ENCODE results near the gene ARHGAP22. TPM values are rescaled to one million over a fixed set of nuclear protein-coding genes. Genes with fewer than 3 reads are reported as not detected.
A peak's percentile ranks its signal among the peaks of the same experiment; 100 is the strongest.
"Not testable (repeated sequence)": the region's sequence is repeated elsewhere in the genome, so short reads cannot be mapped to it uniquely, and the experiment has no call there.

ARHGAP22 gene
- total RNA-seq, 2 donors from 2014 or later = not detected

GRCh38 chr10:48446785-48447184 is 158.1 kb downstream of the ARHGAP22 start:
- Mint-ChIP-seq H3K27ac (no peak overlapping the region), H3K9me3 (no peaks in the 10 kb centered on the region), H3K36me3 (no peaks in the 10 kb centered on the region)
- DNase-seq (ENCODE audit: low spot score in 2 of 2) = no peak
- ATAC-seq = no peak

GRCh38 chr10:48445932-48446331 is 158.9 kb downstream of the ARHGAP22 start:
- Mint-ChIP-seq H3K36me3 (no peaks in the 10 kb centered on the region), H3K9me3 (no peaks in the 10 kb centered on the region), H3K27ac (no peak overlapping the region)
- ATAC-seq (no peak), DNase-seq (ENCODE audit: low spot score in 2 of 2) (peak in 1 of 2 donors; percentile 43)

- Mint-ChIP-seq H3K27ac (no peak overlapping the region), H3K9me3 (no peaks in the 10 kb centered on the region), H3K36me3 (no peaks in the 10 kb centered on the region)
- DNase-seq (ENCODE audit: low spot score in 2 of 2) (peak in 1 of 2 donors; percentile 38), ATAC-seq (no peak)
These were observed 159.7 kb downstream of the ARHGAP22 start for GRCh38 chr10:48444861-48445841.

GRCh38 chr10:48444266-48444665 is 160.6 kb downstream of the ARHGAP22 start:
- ATAC-seq = no peak
- no peak overlapping the region for H3K27ac Mint-ChIP-seq
- H3K36me3 Mint-ChIP-seq = no peaks in the 10 kb centered on the region
- DNase-seq (ENCODE audit: low spot score in 2 of 2) = no peak
- no peaks in the 10 kb centered on the region for H3K9me3 Mint-ChIP-seq

GRCh38 chr10:48442809-48443177 is 162.1 kb downstream of the ARHGAP22 start:
- DNase-seq (ENCODE audit: low spot score in 2 of 2) (no peak), ATAC-seq (no peak)
- Mint-ChIP-seq H3K9me3 (no peaks in the 10 kb centered on the region), H3K27ac (no peak overlapping the region), H3K36me3 (no peaks in the 10 kb centered on the region)

- Mint-ChIP-seq H3K9me3 (no peaks in the 10 kb centered on the region), H3K27ac (no peak overlapping the region), H3K36me3 (no peaks in the 10 kb centered on the region)
- no peak for ATAC-seq
- DNase-seq (ENCODE audit: low spot score in 2 of 2) = no peak
These were observed 162.6 kb downstream of the ARHGAP22 start for GRCh38 chr10:48442090-48442808.

GRCh38 chr10:48440771-48441170 is 164.1 kb downstream of the ARHGAP22 start:
- Mint-ChIP-seq H3K36me3 (no peaks in the 10 kb centered on the region), H3K9me3 (no peaks in the 10 kb centered on the region), H3K27ac (no peak overlapping the region)
- ATAC-seq (no peak), DNase-seq (ENCODE audit: low spot score in 2 of 2) (no peak)

GRCh38 chr10:48439581-48440041 is 165.3 kb downstream of the ARHGAP22 start:
- DNase-seq (ENCODE audit: low spot score in 2 of 2) = no peak

GRCh38 chr10:48439031-48439430 is 165.8 kb downstream of the ARHGAP22 start:
- no peak for ATAC-seq
- Mint-ChIP-seq H3K27ac (no peak overlapping the region), H3K36me3 (no peaks in the 10 kb centered on the region), H3K9me3 (no peaks in the 10 kb centered on the region)
- DNase-seq (ENCODE audit: low spot score in 2 of 2) = no peak

More at GRCh38 chr10:48439581-48440041, 165.3 kb downstream of the ARHGAP22 start:
- H3K36me3 Mint-ChIP-seq = no peaks in the 10 kb centered on the region
- ATAC-seq = no peak
- no peak overlapping the region for H3K27ac Mint-ChIP-seq
- no peaks in the 10 kb centered on the region for H3K9me3 Mint-ChIP-seq

GRCh38 chr10:48437546-48437945 is 167.3 kb downstream of the ARHGAP22 start:
- H3K36me3 Mint-ChIP-seq = no peaks in the 10 kb centered on the region

GRCh38 chr10:48431871-48432270 is 173.0 kb downstream of the ARHGAP22 start:
- ATAC-seq (no peak), DNase-seq (ENCODE audit: low spot score in 2 of 2) (no peak)
- Mint-ChIP-seq H3K9me3 (no peaks in the 10 kb centered on the region), H3K36me3 (peaks cover 0 to 5% of the 10 kb centered on the region in 2 donors), H3K27ac (no peak overlapping the region)

More at GRCh38 chr10:48437546-48437945, 167.3 kb downstream of the ARHGAP22 start:
- ATAC-seq (no peak), DNase-seq (ENCODE audit: low spot score in 2 of 2) (no peak)
- no peaks in the 10 kb centered on the region for H3K9me3 Mint-ChIP-seq
- no peak overlapping the region for H3K27ac Mint-ChIP-seq

GRCh38 chr10:48430402-48430993 is 174.4 kb downstream of the ARHGAP22 start:
- Mint-ChIP-seq H3K27ac (no peak overlapping the region), H3K36me3 (peaks cover 0 to 5% of the 10 kb centered on the region in 2 donors), H3K9me3 (no peaks in the 10 kb centered on the region)
- ATAC-seq (no peak), DNase-seq (ENCODE audit: low spot score in 2 of 2) (no peak)

- DNase-seq (ENCODE audit: low spot score in 2 of 2) = no peak
- peaks cover 0 to 5% of the 10 kb centered on the region in 2 donors for H3K36me3 Mint-ChIP-seq
- H3K27ac Mint-ChIP-seq = no peak overlapping the region
- H3K9me3 Mint-ChIP-seq = no peaks in the 10 kb centered on the region
- no peak for ATAC-seq
These were observed 175.6 kb downstream of the ARHGAP22 start for GRCh38 chr10:48429309-48429708.

GRCh38 chr10:48428896-48429295 is 176.0 kb downstream of the ARHGAP22 start:
- Mint-ChIP-seq H3K9me3 (no peaks in the 10 kb centered on the region), H3K27ac (no peak overlapping the region), H3K36me3 (peaks cover 0 to 5% of the 10 kb centered on the region in 2 donors)
- DNase-seq (ENCODE audit: low spot score in 2 of 2) (no peak), ATAC-seq (no peak)

GRCh38 chr10:48423884-48424283 is 181.0 kb downstream of the ARHGAP22 start:
- H3K27ac Mint-ChIP-seq = no peak overlapping the region
- ATAC-seq (no peak), DNase-seq (ENCODE audit: low spot score in 2 of 2) (no peak)
- no peaks in the 10 kb centered on the region for H3K9me3 Mint-ChIP-seq
- H3K36me3 Mint-ChIP-seq = peaks cover 0 to 4% of the 10 kb centered on the region in 2 donors

GRCh38 chr10:48421862-48422261 is 183.0 kb downstream of the ARHGAP22 start:
- not testable (repeated sequence) for ATAC-seq; H3K27ac Mint-ChIP-seq; DNase-seq (ENCODE audit: low spot score in 2 of 2); H3K36me3 Mint-ChIP-seq; H3K9me3 Mint-ChIP-seq

GRCh38 chr10:48419714-48420113 is 185.2 kb downstream of the ARHGAP22 start:
- no peak for ATAC-seq
- no peaks in the 10 kb centered on the region for H3K9me3 Mint-ChIP-seq
- peaks cover 0 to 4% of the 10 kb centered on the region in 2 donors for H3K36me3 Mint-ChIP-seq
- H3K27ac Mint-ChIP-seq = no peak overlapping the region
- DNase-seq (ENCODE audit: low spot score in 2 of 2) = no peak

All from activated naive CD4-positive, alpha-beta T cell treated with anti-CD3 and anti-CD28 coated beads, Interleukin-2, amount 50 U/mL, for 72 hours (primary cell).